HEK293T (cell line): ENCODE results near the gene LHPP.

ENCODE experiments used
- ARNT ChIP-seq: fragments of 450-650 bp; IDR thresholded peaks from 2 replicates; pipeline ENCODE4 v1.6.1; 2017; ENCODE audit warnings: mild to moderate bottlenecking
- ELF4 ChIP-seq: fragments of 450-650 bp; IDR thresholded peaks from 2 replicates; pipeline ENCODE4 v1.6.1; 2017; ENCODE audit warnings: antibody characterized with exemption
- NFRKB ChIP-seq: fragments of 450-650 bp; IDR thresholded peaks from 2 replicates; pipeline ENCODE4 v1.6.1; 2016; ENCODE audit warnings: mild to moderate bottlenecking, moderate library complexity
- SP1 ChIP-seq: fragments of 450-650 bp; IDR thresholded peaks from 2 replicates; pipeline ENCODE4 v1.6.1; 2017
- ZNF384 ChIP-seq: fragments of 450-650 bp; IDR thresholded peaks from 2 replicates; pipeline ENCODE4 v1.6.1; 2016

DNA sequence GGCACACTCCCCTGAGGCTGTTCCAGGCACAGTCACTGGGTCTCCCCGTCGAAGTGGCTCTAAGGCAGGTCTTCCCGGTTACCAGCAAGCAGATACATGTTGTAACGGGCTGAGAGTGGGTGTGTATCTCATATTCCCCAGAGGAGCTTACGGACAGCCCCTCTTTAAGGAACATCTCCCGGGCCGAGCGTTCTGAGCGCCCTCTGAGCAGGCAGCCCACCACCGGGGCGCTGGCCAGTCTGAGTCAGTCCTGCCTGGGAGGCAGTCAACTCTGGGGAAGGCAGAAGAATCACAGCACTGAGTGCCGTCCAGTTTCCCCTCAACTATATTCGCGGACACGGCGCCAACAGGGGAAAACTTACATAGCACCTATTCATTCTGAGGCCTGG lies 117.4 kb downstream of the LHPP start:
- TF ChIP-seq NFRKB: no peak
- TF ChIP-seq ELF4: no peak
- TF ChIP-seq SP1: no peak
- TF ChIP-seq ARNT: no peak
- no peak for TF ChIP-seq ZNF384
